Mucosa of descending colon (tissue), 3 donors: ENCODE results near the gene ATP4A. TPM values are rescaled to one million over a fixed set of nuclear protein-coding genes. Genes with fewer than 3 reads are reported as not detected.
A peak's percentile ranks its signal among the peaks of the same experiment; 100 is the strongest.

ENCODE experiments used
- ATAC-seq: fragments of 200-7000 bp; cut with Tn5 transposase; one replicate; pipeline ENCODE4 v1.9.1; 2020; ENCODE audit warnings: mild to moderate bottlenecking, moderate library complexity
- DNase-seq, 3 donors: peaks; one replicate each; pipeline ENCODE4 v3.0.0-alpha.2; 2020
- H3K36me3 ChIP-seq: fragments of 200-600 bp; one replicate; pipeline ENCODE4 v1.8.0; 2021; ENCODE audit warnings: low read depth, mild to moderate bottlenecking
- H3K4me1 ChIP-seq: fragments of 200-600 bp; one replicate; pipeline ENCODE4 v1.8.0; 2021; ENCODE audit warnings: low read depth, mild to moderate bottlenecking
- H3K4me3 ChIP-seq: fragments of 200-600 bp; one replicate; pipeline ENCODE4 v1.8.0; 2021; ENCODE audit warnings: mild to moderate bottlenecking
- H3K9me3 ChIP-seq: fragments of 200-600 bp; one replicate; pipeline ENCODE4 v1.8.0; 2021; ENCODE audit warnings: mild to moderate bottlenecking
- CTCF ChIP-seq: fragments of 200-600 bp; IDR thresholded peaks from one replicate; pipeline ENCODE4 v1.8.0; 2022; ENCODE audit warnings: antibody characterized with exemption, mild to moderate bottlenecking
- intact Hi-C, 2 donors: fragments of 100-400 bp; cut with DNase I in 1 of 2; cut with micrococcal nuclease in 1 of 2; formaldehyde crosslinking; loops; one replicate each; pipeline versions ENCODE4 v1.11.0 to v1.11.1; 2022; cut with DNase I, micrococcal nuclease
- total RNA-seq, 3 donors: library from RNA; stranded (reverse); fragmentation: NEBNext Ultra II Directional in 2 of 3; extraction: Animal tissue kit (Norgen Biotek cat#: 25700) in 2 of 3; gene quantifications; one replicate each; pipeline versions ENCODE4 v1.2.1 to v1.2.4, GENCODE V29; 2021 to 2023
- donor health status: DM: no; HTN: no; CAD: no; lungs with moderate emphysema.
- donor health status: DM: no; HTN: no; CAD: no.
- donor health status: DM: no; HTN: yes; CAD: no.

The ATP4A gene
- total RNA-seq, 3 donors from 2014 or later: not detected

GRCh38 chr19:35539314-35539713, 24.1 kb downstream of the ATP4A start:
- DNase-seq (no peak), ATAC-seq (no peak)
- intact Hi-C loops: no loop called here

GRCh38 chr19:35534803-35535480, 28.5 kb downstream of the ATP4A start:
- Histone ChIP-seq H3K4me3 (no peak overlapping the region), H3K9me3 (no peaks in the 10 kb centered on the region), H3K4me1 (peaks cover 3% of the 10 kb centered on the region), H3K36me3 (no peaks in the 10 kb centered on the region)
- ATAC-seq: no peak
- no peak for TF ChIP-seq CTCF
- intact Hi-C loops: no loop called here
- no peak for DNase-seq

More at GRCh38 chr19:35539314-35539713, 24.1 kb downstream of the ATP4A start:
- H3K4me3 ChIP-seq: no peak overlapping the region
- H3K9me3 ChIP-seq: no peaks in the 10 kb centered on the region
- no peaks in the 10 kb centered on the region for H3K36me3 ChIP-seq
- no peaks in the 10 kb centered on the region for H3K4me1 ChIP-seq
- no peak for TF ChIP-seq CTCF

GRCh38 chr19:35533822-35534392, 29.6 kb downstream of the ATP4A start:
- ATAC-seq (peak; percentile 78), DNase-seq (peak; percentile 55 to 73 (median 66))
- peaks cover 3% of the 10 kb centered on the region for H3K4me1 ChIP-seq
- no peak overlapping the region for H3K4me3 ChIP-seq
- TF ChIP-seq CTCF: no peak
- H3K9me3 ChIP-seq: no peaks in the 10 kb centered on the region
- no peaks in the 10 kb centered on the region for H3K36me3 ChIP-seq
- intact Hi-C loops: no loop called here

- Histone ChIP-seq H3K4me1 (peaks cover 3% of the 10 kb centered on the region), H3K4me3 (no peak within 1 kb of the TSS), H3K36me3 (no peaks in the 10 kb centered on the region), H3K9me3 (no peaks in the 10 kb centered on the region)
- TF ChIP-seq CTCF: no peak
- ATAC-seq: peak; percentile 7
- intact Hi-C loops: no loop called here
- no peak for DNase-seq
These were observed 30.1 kb downstream of the ATP4A start, which contains the start of gene GAPDHS for GRCh38 chr19:35533201-35533821. TSS of gene GAPDHS (plus strand) at chr19:35533456. CDS start at chr19:35533528, 72 bp downstream.

- H3K4me3 ChIP-seq: no peak overlapping the region
- H3K36me3 ChIP-seq: no peaks in the 10 kb centered on the region
- ATAC-seq: no peak
- peaks cover 3% of the 10 kb centered on the region for H3K4me1 ChIP-seq
- no peak for TF ChIP-seq CTCF
- intact Hi-C loops: no loop called here
- H3K9me3 ChIP-seq: no peaks in the 10 kb centered on the region
- no peak for DNase-seq
These were observed 32.2 kb downstream of the ATP4A start for GRCh38 chr19:35531291-35531690.
